ENCODE results near the gene FNDC3B.

FNDC3B gene

DNA sequence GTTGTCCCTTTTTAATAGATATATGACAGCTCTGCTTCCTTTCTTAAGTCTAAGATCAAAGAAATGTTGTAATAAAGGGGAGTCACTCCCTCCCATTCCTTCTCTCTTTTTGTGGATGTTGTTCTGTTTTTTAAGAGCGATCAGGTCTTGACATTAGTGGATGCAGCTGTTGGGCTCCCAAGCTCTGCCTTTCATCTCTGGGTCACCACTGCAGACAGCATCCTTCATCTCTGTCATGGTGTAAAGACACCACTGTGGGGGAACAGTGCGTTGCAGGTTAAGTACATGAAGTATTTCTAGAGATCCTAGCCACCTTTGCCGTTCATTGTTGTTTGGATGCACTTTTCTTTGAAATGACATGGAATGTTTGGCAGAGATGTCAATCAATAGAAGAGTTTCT lies 17.7 kb downstream of the FNDC3B start:
- DNase-seq = no peak

GRCh38 chr3:172057624-172058327 lies 18.4 kb downstream of the FNDC3B start:
- no peak for DNase-seq

DNA sequence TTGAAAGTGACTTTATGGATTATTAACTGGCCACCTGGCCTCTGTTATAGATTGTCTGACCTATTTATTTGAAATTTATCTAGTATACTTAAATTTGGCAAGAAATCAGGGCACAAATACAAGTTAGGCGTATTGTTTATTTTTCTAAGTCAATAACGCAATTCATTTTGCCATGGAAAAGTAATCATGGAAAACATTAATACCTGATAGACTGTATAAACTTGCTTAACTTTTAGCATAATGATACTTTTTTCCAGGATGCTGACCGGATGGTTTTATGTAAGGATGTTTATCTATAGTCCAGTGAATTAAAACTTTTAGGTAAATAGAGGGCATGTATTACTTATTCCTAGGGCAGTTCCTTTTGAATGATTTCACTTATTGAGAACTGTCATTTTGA lies 20.2 kb downstream of the FNDC3B start:
- DNase-seq = no peak

DNA sequence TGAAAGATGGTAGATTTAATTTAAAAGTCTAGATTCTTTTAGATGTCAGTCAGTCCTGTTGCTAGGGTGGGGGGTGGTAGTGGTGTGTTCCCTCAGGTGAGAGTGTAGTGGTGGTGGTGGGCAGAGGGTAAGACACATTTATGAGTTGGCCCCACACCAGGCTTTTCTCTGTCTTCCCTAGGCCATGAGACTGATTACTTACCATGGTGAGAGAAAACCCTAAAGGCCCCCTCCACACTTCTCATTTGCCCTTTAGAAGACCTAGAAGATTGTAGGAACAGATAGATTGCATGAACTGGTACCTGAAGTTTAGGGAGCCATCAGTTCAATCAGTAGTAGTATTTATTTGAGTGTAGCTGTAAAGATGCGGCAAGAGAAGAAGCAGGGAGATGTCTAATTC lies 20.9 kb downstream of the FNDC3B start:
- DNase-seq = no peak

DNA sequence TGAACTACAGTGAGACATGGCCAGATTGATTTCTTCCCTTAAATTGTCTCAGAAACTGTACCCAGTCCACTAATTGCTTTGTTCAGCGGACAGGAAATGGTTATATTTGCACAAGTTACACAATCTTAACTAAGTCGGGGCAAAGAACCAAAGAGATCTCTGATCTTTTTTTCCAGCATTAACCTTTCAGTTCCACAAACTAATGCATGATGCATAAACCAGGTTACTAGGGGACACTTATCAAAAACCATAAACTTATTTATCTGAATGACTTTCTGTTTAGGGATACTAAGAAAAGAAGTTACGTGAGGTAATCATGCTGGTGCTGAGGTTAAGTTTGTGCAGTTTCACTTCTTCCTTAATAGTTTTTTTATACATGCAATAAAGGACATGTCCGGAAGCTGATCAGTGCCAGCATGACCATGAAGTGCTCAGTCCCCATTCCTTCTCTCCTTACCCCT lies 22.4 kb downstream of the FNDC3B start:
- DNase-seq = no peak

DNA sequence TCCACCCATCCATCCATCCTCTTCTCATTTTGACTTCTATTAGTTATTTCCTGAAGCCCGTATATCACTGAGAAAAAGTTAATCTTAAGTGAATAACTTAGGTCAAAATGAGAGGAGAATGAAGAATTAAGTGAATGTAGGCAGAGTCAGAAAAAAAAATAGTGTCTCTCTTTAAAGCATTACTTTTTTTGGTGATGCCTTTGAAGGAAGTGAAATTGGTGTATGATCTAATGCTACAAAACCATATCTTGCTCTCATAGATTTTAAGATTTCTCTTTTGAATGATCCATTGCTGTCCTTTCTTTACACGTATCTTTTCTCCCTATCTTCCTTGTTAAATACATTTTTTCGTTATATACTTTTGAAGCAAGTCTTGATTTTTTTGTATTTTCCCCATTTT lies 23.4 kb downstream of the FNDC3B start:
- no peak for DNase-seq

DNA sequence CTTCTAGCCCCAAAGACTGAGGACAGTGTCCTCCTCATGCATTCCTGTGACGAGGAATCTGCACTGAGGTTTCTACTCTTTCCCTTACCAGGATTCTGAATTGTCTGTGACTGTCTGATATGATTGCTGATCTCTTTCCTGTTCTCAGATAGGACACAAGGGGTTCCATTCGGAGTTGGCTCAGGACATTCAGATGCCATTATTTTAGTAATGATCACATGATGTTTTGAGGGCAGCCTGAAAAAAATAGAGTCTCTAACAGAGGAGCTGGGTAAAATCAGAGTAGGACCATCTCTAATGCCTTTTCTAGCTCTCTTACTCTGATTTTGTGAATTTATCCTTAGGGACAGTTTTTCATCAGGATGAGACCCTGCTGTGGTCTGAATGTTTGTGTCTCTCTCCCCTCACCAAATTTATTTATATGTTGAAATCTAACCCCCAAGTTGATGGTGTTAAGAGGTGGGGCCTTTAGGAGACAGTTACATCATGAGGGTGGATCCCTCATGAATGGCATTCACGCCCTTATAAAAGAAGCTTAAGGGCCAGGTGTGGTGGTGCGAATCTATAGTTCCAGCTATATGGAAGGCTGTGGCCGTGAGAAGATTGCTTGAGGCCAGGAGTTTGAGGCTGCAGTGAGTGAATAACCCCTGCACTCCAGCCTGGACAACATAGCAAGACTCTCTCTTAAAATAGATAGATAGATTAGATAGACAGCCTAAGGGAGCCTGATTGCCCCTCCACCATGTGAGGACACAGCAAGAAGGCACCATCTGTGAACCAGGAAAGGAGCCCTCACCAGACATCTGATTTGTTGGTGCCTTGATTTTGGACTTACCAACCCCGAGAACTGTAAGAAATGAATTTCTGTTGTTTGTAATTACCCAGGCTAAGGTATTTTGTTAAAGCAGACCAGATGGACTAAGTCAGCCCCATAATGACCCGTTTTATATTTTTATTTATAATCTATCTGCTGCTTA lies 24.4 kb downstream of the FNDC3B start:
- DNase-seq = no peak

DNA sequence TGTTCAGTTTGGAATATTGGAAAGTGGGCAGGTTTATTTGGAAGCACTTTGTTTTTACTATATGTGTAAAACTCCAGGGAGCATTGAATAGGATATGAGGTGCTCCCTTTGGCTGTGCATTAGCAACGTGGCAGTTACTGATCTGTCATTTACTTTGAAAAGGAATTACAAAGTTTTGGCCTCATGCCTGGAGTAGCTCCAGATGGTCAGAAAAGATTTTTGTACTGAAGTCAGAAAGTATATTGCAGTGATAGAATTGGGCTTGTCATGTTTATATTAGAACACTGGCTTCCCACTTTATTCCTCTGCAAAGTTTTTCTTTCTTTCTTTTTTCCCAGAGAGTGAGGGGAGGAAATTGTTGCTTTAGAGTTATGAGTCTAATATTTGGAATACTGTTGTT lies 26.1 kb downstream of the FNDC3B start:
- DNase-seq = no peak

DNA sequence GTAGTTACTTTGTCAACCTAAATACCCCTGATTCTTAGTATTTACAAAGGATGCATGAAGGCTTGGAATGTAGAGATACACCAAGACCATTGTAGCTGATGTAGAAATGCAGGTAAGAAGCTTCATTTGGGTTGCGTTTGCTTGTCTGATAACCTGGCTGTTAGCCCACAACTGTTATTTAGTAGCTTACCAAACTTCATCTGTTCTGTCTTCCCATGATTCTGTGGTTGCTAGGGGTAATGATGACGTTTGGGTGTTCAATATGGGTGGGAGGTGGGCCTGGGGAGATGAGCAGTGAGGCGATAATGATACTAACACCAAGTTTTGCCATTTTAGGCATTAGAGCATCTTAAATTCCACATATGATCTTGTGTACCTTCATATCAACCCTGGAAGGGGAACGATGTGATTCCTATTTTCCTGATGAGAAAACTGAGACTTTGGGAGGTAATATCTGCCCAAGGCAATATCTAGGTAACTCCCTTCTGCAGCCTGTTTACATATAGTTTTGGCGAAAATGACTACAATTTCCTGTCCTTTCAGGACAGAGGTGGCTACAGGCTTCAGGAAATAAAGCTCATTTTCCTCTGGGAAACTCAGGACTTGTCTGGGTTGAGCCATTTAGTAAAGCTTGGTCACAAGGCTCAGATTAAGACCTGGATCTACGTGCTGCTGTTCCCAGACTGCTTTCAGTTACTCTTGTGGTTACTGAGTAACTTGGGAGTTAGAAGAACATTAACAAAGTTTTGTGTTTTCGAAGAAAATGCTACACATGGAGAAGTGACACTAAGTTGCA lies 26.8 kb downstream of the FNDC3B start:
- DNase-seq = no peak

GRCh38 chr3:172066880-172067796 lies 27.8 kb downstream of the FNDC3B start:
- no peak for DNase-seq

- DNase-seq = no peak
Measured at GRCh38 chr3:172067837-172068440, 28.6 kb downstream of the FNDC3B start.

DNA sequence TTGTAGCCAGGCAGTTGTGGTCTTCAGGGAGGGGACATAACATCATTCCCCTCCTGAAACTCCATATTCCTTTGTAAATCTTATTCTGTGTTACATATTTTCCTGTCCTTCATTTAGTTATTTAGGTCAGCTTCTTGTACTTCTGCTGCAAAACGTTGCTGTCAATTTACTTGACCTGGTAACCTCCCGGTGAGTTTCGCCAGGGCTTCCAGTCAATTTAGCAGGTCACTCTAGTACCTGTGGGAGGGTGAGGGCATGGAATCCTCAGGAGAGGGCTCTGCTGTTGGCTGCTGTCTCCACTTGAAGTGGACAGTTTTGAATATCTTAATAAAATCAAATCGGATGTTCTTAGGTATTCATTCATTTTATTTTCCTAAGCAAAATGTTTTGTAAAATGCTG lies 29.6 kb downstream of the FNDC3B start:
- DNase-seq = no peak

DNA sequence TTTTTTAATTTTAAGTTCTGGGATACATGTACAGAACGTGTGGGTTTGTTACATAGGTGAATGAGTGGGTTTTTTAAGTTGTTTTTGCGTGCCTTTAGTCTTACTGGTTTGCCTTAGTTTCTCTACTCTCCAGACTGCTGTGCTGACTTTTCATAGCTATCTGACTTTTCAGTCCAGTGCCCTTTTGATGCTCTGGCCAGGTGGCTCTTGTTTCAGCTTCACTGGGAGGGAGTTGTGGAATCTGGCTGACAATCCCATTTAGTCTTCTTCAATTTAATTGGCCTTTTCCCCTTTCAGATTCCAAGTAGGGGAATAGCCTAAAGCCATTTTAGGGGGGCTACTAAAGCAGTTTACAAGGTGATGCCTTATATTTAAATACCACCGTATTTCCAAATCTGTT lies 30.1 kb downstream of the FNDC3B start:
- no peak for DNase-seq

DNA sequence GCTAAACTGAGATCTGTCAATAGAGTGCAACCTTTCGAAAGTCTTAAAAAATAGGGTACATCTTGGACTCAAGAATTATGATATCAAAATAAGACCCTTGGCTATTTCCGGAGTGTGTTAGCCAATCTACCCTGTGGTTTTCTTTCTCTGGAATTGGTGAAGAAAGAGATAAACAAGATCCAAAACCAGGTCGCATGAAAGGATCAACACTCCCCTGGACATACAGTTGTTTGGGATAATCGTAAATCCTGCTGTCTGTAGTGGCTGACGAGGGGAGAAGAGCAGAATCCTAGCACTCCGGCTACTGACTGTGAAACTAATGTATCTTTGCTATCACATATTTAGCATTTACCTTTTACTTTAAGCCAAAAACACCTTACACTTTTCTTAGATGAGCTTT lies 30.9 kb downstream of the FNDC3B start:
- DNase-seq = no peak

DNA sequence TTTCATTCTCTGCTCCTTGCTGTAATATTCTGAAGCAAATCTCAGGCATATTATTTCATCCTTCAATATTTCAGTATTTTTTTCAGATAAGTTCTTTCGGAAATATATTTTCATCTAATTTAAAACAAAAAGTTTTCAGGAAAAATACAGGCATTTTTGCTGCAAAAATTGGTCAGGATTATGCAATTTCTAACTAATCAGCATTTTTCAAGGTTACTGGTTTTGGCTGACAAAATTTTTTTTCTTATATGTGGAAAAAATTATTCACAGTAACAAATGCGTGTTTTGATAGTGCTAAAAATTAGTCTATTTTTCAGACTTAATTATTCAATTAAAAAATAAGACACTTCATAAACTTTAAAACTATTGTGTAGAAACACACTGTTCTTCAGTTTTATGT lies 31.4 kb downstream of the FNDC3B start:
- DNase-seq = no peak

DNA sequence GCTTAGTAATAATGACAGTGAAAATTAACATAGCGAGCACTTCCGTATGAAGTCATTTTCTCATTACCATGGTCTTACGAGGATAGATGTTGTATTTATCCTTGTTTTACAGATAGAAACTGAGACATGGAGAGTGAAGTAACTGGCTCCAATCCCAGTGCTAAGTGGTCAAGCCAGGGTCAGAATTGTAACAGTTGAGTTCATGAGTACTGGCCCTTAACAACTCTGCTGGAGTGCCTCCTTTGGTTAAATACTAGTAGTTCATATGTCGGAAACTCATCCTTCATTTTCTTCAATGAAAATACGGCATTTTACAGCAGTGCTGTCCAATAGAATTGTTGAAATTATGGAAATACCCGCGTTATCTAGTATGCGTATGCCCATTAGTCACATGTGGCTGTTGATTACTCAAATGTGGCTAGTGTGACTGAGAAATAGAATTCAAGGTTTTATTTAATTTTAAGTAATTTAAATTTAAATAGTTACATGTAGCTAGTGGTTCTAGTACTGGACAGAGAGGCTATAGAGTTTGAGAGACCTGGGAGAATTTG lies 32.5 kb downstream of the FNDC3B start:
- no peak for DNase-seq

DNA sequence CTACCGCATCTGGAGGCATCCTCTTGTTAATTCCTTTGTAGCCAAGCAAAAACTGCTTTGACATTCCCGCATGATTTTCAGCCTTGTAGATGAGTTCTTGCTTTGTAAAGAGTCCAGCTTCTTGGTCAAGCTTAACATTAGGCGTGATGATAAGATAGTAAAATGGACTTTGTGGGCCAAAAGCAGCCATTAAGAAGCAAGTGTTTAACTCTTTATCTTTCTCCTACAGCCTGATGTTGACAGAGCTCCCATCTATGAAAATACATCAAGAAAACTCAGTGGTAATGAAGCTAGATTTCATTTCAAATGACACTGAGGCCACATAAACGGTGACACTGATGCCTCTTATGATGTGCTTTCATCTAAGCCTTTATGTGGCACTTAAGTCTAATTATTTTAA lies 33.2 kb downstream of the FNDC3B start:
- DNase-seq = no peak

DNA sequence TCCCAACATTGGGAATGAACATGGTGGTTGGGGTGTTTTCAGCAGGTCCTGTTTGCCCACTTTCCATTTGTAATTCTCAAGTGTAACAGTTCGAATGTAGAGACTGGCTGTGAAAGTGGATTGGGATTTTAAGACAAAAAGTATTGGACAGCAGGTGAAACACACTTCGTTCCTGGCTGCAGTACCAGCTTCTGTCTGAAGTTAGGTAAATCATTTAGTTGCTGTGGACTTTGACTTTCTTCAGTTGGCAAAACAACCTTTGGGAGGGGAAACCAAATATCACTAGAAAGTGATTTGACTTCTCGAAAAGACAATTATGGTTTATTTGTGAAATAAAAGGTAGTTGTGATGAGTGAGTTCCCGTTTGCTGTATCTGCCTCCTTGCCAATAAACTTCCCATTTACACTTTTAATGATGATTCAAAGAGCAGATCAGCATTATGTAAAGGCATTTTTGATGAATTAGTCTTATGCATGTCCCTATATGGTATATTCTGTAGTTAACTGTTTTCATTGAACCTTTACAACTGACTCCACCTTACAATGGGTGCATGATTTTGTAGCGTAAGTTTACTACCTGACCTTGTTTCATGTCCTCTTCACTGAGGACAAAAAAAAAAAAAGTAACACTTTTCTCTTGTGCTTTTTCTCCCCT lies 34.0 kb downstream of the FNDC3B start:
- no peak for DNase-seq

DNA sequence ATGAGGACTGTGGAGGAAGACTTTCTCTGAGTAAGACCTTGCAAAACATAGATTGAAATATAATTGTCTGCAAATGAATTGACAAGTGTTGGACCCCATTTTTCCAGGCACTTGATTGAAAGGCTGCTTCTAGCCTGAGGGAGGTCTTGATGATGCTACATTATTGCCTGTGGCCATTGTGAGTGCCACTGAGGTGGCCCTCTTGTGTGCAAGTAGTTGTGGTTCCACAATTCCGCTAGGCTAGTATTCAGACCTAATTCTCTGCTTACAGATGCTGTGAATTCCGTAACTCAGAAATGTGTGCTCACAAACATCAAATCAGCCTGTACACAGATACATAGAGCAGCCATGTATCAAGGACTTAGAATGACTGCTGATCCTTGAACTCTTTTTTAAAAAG lies 34.7 kb downstream of the FNDC3B start:
- DNase-seq = no peak

DNA sequence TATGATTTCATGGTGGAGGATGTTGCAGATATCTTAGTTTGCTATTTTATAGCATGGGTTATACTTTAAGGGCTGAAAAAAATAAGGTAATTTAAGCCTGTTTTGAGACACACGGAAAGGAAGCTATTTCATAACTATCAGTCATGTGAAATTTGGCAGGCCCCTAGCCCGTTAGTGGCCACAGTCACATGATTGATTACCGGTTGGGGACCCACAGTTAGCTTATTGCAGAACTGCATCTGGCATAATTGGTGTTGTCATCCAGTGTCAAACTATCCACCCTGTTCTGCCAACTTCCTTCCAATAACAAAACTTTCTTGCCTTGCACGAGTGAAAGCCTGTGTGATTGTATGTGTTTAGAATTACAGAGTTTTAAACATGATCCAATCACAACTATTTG lies 35.2 kb downstream of the FNDC3B start:
- no peak for DNase-seq

DNA sequence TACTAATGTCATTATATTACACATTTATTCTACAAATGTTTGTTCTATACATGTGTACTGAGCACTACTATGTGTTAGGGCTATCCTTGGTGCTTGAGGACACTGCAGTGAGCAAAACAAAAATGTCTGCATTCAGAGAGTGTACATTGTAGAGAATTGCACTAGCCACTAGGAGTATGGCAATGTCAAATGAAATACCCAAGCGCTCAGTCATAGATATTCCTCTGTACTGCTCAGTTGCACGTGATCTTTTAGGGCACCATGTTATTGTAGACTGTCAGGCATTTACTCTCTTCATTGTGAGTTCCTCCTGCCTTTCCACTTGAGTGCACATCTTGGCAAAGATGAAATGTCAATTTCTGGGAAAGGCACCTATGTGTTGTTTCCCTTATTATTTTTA lies 36.8 kb downstream of the FNDC3B start:
- DNase-seq = no peak

All from NCI-H526 treated with DMSO at 0.1 percent for 48 hours (cell line).